Measurements from ENCODE around the gene UBAP1.
"Not testable (repeated sequence)": the region's sequence is repeated elsewhere in the genome, so short reads cannot be mapped to it uniquely, and the experiment has no call there.

The UBAP1 gene

GRCh38 chr9:34226144-34226760, 47.4 kb downstream of the UBAP1 start:
- not testable (repeated sequence) for FAIRE-seq

DNA sequence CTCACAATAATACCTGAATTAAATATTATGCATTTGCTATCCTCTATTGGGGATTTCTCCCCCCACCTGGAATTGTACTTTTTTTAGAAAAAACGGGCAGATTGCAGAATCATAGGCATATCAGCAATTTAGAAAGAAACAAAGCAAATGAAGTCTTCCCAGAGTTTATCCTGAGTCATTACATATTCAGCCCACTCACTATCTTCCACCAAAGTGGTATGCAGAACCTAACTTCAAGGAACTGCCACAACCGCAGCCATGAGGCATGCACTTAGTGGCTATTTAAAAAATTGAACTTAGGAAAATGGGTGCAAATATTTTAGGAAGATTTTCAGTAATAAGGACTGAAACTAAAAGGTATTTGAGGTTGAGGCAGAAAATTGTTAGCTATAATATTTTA, 48.6 kb downstream of the UBAP1 start:
- FAIRE-seq: no peak

DNA sequence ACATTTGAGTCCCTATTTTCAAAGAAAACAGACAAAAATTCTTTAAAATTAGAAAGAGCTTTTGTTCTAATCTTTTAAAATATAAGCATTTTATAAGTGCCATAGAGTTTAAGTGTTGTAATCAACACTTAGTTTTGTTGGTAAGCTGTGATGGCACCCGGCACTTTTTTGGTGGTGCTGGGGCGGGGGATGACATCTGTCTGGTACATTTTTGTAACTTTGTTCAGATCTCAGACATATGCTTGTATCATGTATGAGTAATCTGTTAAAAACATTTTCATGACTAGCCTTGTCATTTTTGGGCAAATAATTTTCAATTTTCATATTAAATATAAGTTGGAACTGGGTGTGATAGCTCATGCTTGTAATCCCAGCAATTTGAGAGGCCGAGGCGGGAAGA, 51.7 kb downstream of the UBAP1 start:
- no peak for FAIRE-seq

DNA sequence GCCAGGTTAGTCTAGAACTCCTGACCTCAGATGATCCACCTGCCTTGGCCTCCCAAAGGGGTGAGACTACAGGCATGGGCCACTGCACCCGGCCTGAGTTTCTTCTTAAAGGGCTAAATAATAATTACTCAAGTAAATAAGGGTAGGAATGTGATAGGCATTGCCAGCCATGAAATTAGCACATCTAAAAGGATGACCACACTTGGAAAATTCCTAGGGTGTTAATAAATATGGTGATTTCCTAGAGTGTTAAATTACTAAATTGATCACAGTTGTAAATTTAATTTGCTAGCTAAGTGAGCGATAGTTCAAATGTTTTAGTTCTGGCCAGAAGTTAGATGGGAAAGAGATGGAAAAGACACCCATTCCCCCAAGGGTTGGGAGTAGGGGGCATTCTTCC, 53.4 kb downstream of the UBAP1 start:
- FAIRE-seq: no peak

- FAIRE-seq: no peak
These were observed 54.8 kb downstream of the UBAP1 start for GRCh38 chr9:34233672-34234071.

DNA sequence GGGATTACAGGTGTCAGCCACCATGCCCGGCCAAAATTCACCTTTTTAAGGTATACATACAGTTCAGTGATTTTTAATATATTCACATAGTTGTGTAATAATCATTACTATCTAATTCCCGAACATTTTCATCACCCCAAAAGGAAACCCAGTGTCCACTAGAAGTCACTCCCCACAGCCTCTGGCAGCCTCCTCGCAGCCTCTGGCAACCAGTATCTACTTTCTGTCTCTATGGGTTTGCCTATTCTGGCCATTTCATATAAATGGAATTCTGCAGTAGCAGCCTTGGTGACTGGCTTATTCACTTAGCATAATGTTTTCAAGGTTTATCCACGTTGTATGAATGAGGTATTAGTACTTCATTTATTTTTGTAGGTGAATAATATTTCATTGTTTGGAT, 59.0 kb downstream of the UBAP1 start:
- FAIRE-seq: no peak

GRCh38 chr9:34240006-34240405, 61.2 kb downstream of the UBAP1 start:
- no peak for FAIRE-seq

DNA sequence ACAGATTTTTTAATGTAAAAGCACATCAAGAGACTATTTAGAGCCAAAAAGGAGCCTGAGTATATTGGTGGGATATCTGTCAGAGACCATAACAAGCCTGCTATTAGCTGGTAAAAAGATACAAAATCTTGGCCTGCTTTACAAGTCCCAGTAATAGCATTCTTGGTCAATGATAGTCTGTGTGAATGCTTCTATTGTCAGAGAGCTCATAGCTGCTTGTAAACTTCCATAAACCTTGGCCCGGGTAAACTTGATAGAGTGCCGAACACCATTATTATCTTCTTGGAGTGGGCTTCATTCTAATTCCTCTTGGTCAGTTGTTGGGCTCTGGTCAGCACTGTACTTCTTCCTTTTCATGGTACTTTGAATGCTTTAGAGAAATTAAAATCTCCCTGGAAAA, 64.0 kb downstream of the UBAP1 start:
- no peak for FAIRE-seq

DNA sequence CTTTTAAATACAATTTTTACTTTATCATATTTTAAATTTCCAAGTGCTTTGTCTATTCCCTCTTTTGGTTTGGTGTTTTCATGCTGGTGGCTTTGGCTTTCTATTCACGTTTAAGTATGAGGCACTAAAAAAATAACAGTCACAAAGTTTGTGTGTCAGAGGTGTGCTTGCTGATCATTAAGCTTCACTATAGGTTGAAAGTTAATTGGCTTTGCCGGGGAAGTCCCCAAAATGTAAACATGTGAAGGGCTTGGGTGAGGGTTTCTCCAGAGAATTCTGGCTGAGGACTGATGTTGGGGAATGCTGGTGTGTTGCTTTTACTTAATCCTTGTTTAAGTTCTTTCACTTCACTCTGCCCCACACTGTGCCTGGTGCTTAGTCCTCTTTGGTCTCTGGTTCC, 66.4 kb downstream of the UBAP1 start:
- FAIRE-seq: not testable (repeated sequence)

DNA sequence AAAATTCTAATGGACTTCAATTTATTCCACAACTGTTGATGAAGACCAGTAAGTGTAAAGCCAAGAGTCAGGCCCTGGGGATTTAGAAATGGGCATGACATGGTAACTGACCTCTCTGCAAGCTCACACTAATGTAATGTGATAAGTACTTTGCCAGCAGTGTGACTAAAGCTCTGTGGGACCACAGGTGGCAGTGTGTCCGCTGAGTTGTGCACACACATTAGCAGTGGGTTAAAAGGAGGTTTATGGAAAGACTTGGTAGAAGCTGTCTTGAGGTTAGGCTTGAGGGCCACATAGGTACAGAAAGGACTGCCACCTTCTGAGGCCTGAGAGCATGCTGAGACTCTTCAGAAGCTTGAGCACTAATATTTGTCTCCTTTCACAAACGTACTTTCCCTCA, 67.6 kb downstream of the UBAP1 start:
- no peak for FAIRE-seq

GRCh38 chr9:34247782-34248181, 68.9 kb downstream of the UBAP1 start:
- FAIRE-seq: not testable (repeated sequence)

GRCh38 chr9:34249274-34249673, 70.4 kb downstream of the UBAP1 start:
- FAIRE-seq: no peak

DNA sequence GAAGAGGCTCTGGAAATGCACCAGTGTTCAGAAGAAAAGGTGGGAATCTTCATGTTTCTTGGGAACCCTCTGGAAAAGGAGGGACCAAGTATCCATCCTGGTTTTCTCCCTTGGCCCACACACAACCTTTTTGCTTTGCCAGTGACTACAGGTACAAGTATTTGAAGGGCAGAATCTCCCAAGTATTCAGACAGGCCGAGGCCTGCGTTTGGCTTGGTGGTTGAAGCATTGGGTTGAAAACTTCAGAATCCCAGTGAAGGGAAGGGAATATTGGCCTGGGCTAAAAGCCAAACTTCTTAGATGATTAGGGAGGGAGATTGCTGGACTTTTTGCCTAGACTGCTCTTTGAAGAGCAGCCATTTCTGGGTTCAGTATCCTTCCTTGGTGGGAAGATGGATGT, 71.9 kb downstream of the UBAP1 start:
- FAIRE-seq: no peak

- no peak for FAIRE-seq
These were observed 73.2 kb downstream of the UBAP1 start for GRCh38 chr9:34252016-34252415.

DNA sequence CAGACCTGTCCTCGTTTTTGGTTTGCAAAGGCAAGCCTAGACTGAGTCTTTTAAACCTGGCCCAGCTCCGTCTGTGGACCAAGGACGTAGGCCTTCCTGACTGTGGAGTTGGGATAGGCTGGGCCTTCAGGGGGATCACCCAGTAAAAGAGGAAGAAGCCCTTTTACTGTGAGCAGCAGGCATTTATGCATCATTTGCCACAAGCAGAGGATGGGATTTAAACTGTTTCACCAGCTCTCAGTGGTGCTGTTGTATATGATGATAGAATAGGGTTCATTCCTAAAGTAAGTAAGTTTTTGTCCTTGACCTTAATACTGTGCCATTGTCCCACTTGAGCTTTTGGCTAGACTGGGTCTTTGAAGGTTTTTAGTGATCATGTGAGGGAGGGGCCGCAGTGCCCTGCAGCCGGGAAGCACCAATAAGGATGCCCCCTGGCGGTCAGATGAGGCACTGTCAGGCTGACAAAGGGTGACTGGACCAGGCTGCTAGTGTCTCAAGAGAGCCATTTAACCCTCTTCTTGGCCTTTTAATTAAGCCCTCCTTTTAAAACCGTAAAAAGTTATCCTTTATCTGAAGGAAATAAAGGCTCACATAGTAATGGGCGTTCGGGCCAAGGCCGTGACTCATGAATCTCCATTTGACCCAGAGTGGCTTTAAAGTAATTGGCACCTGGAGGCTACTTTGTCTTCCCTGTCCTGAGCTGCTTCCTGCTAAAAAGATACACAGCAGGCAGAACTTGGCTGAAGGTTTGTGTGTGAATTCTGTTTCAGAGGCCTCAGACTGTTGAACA, 74.0 kb downstream of the UBAP1 start:
- no peak for FAIRE-seq

- no peak for FAIRE-seq
These were observed 74.6 kb downstream of the UBAP1 start for GRCh38 chr9:34253460-34253837.

DNA sequence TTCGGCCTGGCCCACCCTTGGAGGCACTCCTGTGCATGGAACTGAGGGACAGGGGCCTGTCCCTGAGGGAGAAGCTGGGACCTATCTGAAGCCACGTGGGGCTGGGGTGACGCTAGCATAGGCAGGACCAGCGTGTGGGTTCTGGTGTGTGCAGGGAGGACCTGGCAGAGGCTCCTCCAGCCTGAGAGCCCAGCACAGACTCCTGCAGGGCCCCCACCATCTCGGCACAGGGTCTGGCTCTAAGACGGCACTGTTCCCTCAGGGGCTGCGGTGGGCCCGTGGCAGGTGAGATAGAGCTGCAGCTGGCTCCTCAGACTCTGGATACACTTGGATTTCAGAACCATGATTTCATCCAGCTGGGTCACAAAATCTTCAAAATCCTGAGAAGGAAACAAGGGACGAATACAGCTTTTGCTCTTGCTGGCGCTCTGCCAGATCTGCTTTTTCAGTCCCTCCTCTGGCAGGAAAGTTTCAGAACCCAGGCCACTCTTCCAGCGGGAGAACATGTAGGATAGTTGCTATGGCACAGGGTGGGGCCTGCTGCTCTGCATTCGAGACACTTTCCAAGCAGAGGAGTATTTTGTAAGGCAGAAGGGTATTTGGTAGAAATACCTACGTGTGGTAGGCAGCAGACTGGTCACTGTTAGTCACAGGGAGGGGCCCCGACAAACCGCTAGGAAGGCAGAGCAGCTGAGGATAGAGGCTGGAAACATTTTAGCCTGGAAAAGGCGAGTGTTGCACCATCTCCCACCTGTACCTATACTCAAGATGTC, 75.5 kb downstream of the UBAP1 start:
- FAIRE-seq: no peak

DNA sequence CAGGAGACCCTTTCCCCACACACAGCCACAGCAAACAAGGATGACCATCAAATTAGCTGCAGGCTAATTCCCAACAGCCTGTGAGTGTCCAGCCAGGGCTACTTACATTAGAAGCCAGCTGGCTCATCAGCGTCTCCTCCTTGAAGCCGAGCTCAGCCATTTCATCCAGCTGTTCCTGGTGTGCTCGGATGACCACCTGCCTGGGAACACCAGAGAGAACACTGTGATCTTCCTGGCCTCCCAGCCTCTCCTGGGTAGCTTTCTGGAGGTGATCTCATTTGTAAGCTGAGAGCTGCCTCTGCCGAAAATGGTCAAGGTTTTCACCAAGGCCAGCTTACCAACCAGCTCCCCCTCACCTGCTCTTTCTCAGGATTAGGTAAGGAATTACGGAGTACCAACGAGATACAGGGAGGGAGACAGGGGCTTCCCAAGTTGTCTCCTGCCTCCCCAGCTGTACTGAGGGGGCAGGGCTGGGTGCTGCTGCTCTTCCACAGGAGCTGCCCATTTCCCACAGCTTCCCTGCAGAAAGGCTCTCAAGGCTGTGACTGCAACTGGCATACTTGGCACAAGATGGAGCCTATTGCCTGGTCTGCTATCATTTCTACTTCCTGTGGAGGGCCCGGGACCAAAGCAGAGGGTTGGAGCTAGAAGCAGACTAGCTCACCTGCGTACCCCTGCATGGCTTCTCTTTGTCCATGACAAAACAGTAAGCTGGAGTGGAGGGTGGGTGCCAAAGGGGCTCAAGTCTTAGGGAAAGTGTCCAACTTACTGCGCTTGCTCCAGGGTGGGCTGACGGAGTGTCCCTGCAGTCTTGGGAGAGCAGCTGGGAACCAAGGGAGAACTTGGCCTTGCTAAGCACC, 76.4 kb downstream of the UBAP1 start:
- FAIRE-seq: no peak

GRCh38 chr9:34256104-34256503, 77.3 kb downstream of the UBAP1 start:
- FAIRE-seq: no peak

- FAIRE-seq: no peak
These were observed 78.2 kb downstream of the UBAP1 start for GRCh38 chr9:34256987-34257585.

DNA sequence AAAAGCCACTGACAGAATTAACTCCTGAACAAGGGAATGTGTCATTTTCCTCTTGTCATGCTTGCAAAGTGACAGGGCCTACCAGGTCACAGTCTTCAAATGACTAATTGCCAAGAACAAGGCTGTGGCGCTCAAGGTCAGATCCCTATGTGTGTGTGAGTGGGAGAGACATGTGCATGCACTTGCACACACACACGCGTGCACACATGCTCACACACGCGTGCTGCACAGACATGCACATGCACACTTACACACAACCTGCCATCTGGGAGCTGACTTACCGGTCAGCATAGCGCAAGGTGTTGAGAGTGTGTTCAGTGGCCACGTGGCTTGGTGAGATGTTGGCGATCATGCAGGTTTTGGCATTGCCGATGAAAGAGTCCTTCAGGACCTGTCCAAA, 80.5 kb downstream of the UBAP1 start:
- no peak for FAIRE-seq

DNA sequence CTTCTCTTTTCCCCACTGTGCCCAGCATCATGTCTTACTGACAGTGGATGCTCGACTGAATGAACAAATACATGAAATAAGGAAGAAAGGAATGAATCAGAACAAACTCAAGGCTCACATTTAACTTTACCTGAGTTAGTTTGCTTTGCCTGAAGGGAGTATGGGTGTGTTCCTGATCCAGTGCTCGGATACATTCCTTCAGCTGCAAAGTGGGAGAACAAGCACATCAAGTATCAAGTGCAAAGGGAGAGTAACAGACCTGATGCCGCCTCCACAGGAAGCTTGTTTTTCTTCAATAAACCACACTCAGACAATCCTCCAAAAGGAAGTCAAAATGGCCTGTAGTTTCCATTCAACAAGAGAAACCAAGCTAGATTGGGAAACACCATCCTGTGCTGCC, 84.1 kb downstream of the UBAP1 start:
- no peak for FAIRE-seq

- FAIRE-seq: no peak
These were observed 88.8 kb downstream of the UBAP1 start for GRCh38 chr9:34267660-34268059.
